Measurements from ENCODE around the gene NOL3. TPM values are rescaled to one million over a fixed set of nuclear protein-coding genes. Genes with fewer than 3 reads are reported as not detected.

Gene NOL3
- total RNA-seq, 1 experiment from 2014 or later = 5.6 TPM

DNA sequence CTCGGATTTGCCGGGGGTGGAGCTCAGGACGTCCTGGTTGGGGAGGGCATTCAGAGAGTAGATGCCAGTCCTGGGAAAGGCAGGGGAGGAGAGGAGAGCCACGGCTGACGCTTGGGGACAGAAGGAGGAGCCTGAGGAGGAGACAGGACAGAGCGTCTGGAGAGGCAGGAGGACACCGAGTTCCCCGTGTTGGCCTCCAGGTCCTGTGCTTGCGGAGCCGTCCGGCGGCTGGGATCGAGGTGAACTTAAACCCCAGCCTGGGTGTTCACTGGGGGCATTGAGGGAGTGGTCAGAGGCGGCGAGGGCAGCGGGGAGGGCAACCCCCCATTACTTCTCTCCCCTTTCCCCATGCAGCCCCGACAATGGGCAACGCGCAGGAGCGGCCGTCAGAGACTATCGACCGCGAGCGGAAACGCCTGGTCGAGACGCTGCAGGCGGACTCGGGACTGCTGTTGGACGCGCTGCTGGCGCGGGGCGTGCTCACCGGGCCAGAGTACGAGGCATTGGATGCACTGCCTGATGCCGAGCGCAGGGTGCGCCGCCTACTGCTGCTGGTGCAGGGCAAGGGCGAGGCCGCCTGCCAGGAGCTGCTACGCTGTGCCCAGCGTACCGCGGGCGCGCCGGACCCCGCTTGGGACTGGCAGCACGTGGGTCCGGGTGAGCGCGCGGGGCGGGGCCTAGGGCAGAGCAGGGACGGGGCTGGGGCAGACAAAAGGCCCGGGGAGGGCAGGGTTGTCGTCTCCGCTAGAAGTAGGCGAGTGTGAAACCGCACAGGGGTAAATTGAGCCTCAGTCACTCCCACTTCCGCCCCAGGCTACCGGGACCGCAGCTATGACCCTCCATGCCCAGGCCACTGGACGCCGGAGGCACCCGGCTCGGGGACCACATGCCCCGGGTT, 3.7 kb downstream of the NOL3 start:
- H3K56ac ChIP-seq (ENCODE audit: insufficient read length, low read depth, low read length) = no peak overlapping the region
- H4K5ac ChIP-seq (ENCODE audit: insufficient read length, low read depth, low read length) = no peak overlapping the region
- DNase-seq = peak; percentile 84
- Mint-ChIP-seq H3K4me1 (peaks cover 40 to 46% of the 10 kb centered on the region in 2 experiments), H3K27ac (no peak overlapping the region), H3K9me3 (no peaks in the 10 kb centered on the region; a peak in 1 of 5 replicates), H3K27me3 (ENCODE audit: low read depth) (peaks cover 75% of the 10 kb centered on the region), H3K36me3 (ENCODE audit: insufficient read depth in 1 of 3, low read depth in 3 of 3) (peaks cover 0 to 6% (median 6%) of the 10 kb centered on the region in 3 experiments; a peak in 2 of 7 replicates), H3K4me3 (peak overlapping the region; percentile 71 to 89)
- no peak overlapping the region for H2BK15ac ChIP-seq (ENCODE audit: low read depth, low read length)
- peak overlapping the region; percentile 58 for H3K4me2 ChIP-seq (ENCODE audit: insufficient read depth, insufficient read length, low read length)
- H4K91ac ChIP-seq (ENCODE audit: insufficient read length, low read depth, low read length) = no peak overlapping the region
- H3K79me1 ChIP-seq (ENCODE audit: insufficient read depth, low read depth, low read length, poor library complexity, severe bottlenecking) = no peaks in the 10 kb centered on the region
- peaks cover 33% of the 10 kb centered on the region; the same call in 1 of the 2 replicates for H3K27me3 ChIP-seq (ENCODE audit: insufficient read depth, low read length)
- no peaks in the 10 kb centered on the region for H4K20me1 ChIP-seq (ENCODE audit: control insufficient read depth, insufficient read depth, insufficient read length)
- no peak overlapping the region for H2BK120ac ChIP-seq (ENCODE audit: low read depth, low read length, poor library complexity, severe bottlenecking)
- no peak overlapping the region for H2BK5ac ChIP-seq (ENCODE audit: insufficient read length, low read length)
- H3K9ac ChIP-seq (ENCODE audit: extremely low read depth, insufficient read length, low read length) = no peak overlapping the region
- H3K4ac ChIP-seq (ENCODE audit: low read depth, low read length) = no peak overlapping the region
- no peak overlapping the region for H2AK5ac ChIP-seq (ENCODE audit: insufficient read length, low read length)
- no peak overlapping the region for H2AFZ ChIP-seq (ENCODE audit: low read length)
- H3K23ac ChIP-seq (ENCODE audit: insufficient read length, low read depth, low read length) = no peak overlapping the region
- TF ChIP-seq, protein P1, sequence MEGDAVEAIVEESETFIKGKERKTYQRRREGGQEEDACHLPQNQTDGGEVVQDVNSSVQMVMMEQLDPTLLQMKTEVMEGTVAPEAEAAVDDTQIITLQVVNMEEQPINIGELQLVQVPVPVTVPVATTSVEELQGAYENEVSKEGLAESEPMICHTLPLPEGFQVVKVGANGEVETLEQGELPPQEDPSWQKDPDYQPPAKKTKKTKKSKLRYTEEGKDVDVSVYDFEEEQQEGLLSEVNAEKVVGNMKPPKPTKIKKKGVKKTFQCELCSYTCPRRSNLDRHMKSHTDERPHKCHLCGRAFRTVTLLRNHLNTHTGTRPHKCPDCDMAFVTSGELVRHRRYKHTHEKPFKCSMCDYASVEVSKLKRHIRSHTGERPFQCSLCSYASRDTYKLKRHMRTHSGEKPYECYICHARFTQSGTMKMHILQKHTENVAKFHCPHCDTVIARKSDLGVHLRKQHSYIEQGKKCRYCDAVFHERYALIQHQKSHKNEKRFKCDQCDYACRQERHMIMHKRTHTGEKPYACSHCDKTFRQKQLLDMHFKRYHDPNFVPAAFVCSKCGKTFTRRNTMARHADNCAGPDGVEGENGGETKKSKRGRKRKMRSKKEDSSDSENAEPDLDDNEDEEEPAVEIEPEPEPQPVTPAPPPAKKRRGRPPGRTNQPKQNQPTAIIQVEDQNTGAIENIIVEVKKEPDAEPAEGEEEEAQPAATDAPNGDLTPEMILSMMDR (conservative IDR thresholded peaks at IDR 0.05) = peak; percentile 22; the same call in 1 of the 3 replicates
- H3K4me1 ChIP-seq (ENCODE audit: insufficient read depth, low read length) = peaks cover 5% of the 10 kb centered on the region; the same call in 1 of the 2 replicates
- no peak overlapping the region for H4K8ac ChIP-seq (replicated peaks; ENCODE audit: insufficient read length, low read depth, low read length)
- H3T11ph ChIP-seq (ENCODE audit: low read length) = no peak overlapping the region
- no peak overlapping the region for H2BK20ac ChIP-seq (ENCODE audit: low read depth, low read length, poor library complexity, severe bottlenecking)
- H3K14ac ChIP-seq (ENCODE audit: insufficient read depth, low read length) = no peak overlapping the region
- no peaks in the 10 kb centered on the region for H3K79me2 ChIP-seq (ENCODE audit: insufficient read depth, low read length)
- no peak overlapping the region for H3K18ac ChIP-seq (ENCODE audit: insufficient read length, low read depth, low read length)
- no peak overlapping the region for H3K27ac ChIP-seq (ENCODE audit: insufficient read length, low read depth, low read length)
- no peak overlapping the region for H2BK12ac ChIP-seq (ENCODE audit: insufficient read length, low read depth, low read length)
- H3K23me2 ChIP-seq (ENCODE audit: insufficient read length, low read depth, low read length, poor library complexity, severe bottlenecking) = peaks cover 27% of the 10 kb centered on the region
- no peaks in the 10 kb centered on the region for H3K9me3 ChIP-seq (ENCODE audit: control insufficient read depth, low read depth, low read length)
- WGBS (ENCODE audit: extremely low coverage, insufficient read length, low lambda C conversion rate) = no CpG with 5 or more reads among the region's 71 CpGs
